CD4-positive, alpha-beta T cell treated with Interleukin-6 at 100 ng/mL for 8 hours (primary cell): Measurements from ENCODE around the gene ZFAND3.
A peak's percentile ranks its signal among the peaks of the same experiment; 100 is the strongest.

Experiments
- DNase-seq: peaks from one replicate; pipeline ENCODE4 v3.0.0-alpha.2; 2020; ENCODE audit warnings: mixed read lengths, low spot score

ZFAND3 gene, protein sequence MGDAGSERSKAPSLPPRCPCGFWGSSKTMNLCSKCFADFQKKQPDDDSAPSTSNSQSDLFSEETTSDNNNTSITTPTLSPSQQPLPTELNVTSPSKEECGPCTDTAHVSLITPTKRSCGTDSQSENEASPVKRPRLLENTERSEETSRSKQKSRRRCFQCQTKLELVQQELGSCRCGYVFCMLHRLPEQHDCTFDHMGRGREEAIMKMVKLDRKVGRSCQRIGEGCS

GRCh38 chr6:37819177-37819801, at the start of gene ZFAND3:
TSS of gene ZFAND3 (plus strand) at chr6:37819727. CDS start at chr6:37819946, 219 bp downstream.
- DNase-seq = peak; percentile 91

GRCh38 chr6:37774028-37774680, 45.4 kb upstream of the ZFAND3 start:
- no peak for DNase-seq

GRCh38 chr6:37776566-37776965, 43.0 kb upstream of the ZFAND3 start:
- no peak for DNase-seq

DNA sequence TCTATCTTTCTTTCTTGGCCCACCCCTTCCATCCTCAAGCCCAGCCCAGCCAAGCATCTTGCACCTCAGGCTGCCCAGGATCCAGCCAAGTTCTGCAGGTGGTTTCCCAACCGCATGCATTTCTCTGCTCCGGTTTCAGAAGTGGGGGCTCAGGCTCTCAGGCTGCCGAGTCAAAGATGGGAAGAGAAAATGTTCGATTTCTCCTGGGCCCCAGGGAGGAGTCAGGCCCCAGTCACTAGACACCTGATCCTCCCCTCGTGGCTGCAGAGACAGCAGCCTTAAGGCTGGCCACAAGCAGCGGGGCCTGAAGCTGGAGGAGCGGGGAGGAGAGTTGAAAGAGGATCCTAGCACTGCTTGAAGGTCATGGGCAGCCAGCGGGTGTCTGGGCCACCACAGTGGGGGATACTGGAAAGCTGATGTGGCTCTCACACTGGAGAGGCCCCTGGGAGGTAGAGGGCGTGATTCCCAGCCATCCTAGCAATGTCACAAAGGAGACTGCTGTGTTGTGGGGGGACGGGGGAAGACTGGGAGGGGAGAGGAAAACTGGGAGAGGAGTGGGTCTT, 42.2 kb upstream of the ZFAND3 start:
- no peak for DNase-seq

DNA sequence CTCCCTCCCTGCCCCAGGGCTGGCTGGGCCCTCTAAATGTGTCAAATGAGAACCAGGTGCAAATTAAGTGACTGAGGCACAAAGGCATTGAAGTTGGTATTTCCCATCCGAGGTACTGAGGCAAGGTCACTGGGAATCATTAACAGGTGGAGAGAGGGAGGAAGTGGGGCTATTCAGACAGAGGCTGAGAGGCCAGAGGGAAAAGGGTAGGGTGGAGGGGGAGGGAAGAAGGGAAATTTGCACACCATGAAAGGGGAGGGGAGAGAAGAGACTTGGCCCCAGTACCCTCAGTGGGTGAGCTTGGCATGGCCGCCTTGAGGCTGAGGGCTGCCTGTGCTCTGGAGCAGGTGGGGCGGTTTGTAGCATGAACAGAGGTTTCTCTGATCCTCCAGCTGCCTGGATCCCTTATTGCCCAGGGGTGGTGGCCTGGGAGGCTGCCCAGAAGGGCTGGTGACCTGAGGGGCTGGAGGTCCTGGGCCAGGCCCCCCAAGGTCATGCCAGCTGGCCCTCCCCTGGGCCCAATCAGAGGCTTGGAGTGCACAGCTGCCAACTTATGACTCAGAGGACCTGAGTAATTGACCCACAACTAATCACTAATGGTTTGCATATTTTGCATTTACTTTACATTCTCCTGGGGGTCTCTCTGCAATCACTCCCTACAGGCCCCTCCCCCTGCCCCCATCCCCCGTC, 40.3 kb upstream of the ZFAND3 start:
- no peak for DNase-seq

- no peak for DNase-seq
Measured at GRCh38 chr6:37779902-37780628, 39.5 kb upstream of the ZFAND3 start.

GRCh38 chr6:37781788-37782187, 37.7 kb upstream of the ZFAND3 start:
- DNase-seq = no peak

- no peak for DNase-seq
Measured at GRCh38 chr6:37783025-37783855, 36.3 kb upstream of the ZFAND3 start.

DNA sequence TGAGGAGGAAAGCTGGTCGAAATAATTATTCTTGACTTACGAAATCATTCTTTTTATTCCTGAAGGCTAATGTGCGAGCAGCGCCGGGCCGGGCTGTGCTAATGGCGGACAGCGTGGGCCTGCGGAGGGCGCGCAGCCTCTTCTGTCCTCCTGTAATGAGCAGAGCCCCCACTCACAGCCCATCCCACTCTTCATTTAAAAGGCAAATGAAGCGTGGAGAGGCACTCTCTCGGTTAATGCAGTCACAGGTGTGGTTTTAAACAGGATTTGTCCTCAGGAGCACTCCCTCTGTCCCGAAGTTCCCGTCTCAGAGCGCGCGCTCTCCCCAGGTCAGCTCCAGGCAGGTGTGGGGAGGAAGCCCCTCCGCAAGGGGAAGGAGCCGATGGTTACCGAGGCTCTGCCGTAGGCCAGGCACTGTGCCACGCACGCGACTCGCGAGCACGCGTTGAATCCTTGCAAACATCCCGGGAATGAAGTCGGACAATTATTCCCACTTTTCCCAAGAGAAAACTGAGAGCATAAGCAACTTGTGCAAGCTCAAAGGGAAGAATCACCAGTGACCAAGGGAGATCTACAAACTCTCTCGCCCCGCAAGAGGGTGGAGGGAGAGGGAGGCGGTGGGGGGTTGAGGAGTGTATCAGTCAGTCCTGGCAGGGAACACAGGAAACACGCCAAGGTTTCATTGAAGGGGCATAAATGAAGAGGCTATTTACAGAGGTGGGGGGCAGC, 35.5 kb upstream of the ZFAND3 start:
- DNase-seq = no peak

DNA sequence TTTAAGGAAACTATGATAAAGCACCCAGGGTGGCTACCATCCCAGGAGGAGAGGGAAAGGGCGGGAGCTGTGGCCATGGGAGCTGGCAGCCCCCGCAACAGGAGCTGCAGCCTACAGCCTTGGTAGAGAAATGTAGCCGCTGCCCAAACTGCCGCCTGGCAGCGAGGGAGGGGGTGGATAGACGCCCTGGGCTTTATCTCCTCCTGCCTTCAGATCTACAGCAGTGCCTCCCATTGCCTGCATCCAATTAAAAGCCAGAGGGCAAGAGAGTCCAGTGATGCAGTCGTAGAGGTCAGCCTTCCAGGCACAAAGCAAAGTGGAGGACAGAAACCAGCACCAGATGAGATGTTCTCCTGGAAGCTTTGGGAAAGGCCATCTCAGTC, 35.0 kb upstream of the ZFAND3 start:
- DNase-seq = no peak

DNA sequence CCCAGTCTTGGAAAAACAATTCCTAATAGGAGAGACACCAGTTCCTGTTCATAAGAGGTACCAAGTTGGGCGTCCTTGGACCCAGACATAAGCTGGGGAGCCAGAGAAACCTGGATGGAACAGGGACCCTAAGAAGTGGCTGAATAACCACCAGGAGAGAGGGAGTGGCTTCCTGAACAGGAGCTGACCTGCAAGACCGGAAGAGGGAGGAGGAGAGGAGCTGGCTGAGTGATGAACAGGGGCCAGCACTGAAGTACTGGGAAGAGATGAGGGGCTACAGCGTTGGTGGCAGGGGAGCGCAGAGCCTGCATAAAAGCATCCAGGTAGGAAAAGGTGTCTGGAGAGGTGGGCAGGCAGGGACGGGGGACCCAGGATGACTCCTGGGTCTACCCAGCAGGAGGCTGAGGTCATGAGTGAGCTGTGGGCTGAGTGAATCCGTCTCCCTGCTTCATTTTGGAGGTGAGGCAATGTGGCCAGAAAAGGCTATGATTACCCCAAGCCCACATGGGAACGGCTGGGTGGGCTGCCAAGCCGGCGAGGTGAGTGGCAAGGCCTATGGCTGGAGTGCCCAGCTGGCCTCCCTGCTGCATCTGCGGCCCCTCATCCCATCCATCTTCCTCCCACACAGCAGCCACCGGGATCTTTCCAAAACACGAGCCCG, 34.4 kb upstream of the ZFAND3 start:
- DNase-seq = no peak

- no peak for DNase-seq
Measured at GRCh38 chr6:37785663-37786270, 33.8 kb upstream of the ZFAND3 start.

GRCh38 chr6:37787216-37787615, 32.3 kb upstream of the ZFAND3 start:
- no peak for DNase-seq

- DNase-seq = no peak
Measured at GRCh38 chr6:37788259-37788658, 31.3 kb upstream of the ZFAND3 start.

GRCh38 chr6:37791156-37791919, 28.2 kb upstream of the ZFAND3 start:
- peak; percentile 76 for DNase-seq

- no peak for DNase-seq
Measured at GRCh38 chr6:37792457-37793033, 27.0 kb upstream of the ZFAND3 start.

GRCh38 chr6:37793067-37793466, 26.5 kb upstream of the ZFAND3 start:
- no peak for DNase-seq

GRCh38 chr6:37794825-37795224, 24.7 kb upstream of the ZFAND3 start:
- no peak for DNase-seq
